ENCODE measurements around the gene DEAF1.

DNA sequence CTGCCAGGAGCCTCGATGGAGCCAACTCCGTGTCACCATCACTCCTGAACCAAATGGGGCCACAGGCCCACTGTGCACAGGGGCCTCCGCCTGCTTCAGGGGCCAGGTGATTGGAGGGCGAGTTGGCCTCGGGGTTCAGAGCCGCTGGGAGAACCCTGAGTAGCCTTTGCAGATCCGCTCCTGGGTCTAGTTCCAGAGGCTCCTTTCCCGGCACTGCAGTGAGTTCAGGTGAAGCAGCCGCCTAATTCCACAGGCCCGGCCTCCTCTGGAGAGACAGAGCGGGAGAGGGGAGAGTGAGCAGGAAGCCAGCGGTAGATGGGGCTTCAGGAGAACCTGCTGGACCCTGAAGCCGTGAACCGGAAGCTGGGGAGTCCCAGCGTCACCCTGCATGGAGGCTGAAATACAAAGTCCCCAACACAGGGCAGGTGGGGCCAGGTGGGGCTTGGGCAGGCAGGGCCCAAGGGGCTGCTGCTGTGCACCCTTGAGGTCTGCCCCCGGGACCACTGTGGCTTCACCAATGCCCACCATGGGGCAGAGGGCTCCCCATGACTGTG lies 35.4 kb downstream of the DEAF1 start:
- TF ChIP-seq, protein P1, sequence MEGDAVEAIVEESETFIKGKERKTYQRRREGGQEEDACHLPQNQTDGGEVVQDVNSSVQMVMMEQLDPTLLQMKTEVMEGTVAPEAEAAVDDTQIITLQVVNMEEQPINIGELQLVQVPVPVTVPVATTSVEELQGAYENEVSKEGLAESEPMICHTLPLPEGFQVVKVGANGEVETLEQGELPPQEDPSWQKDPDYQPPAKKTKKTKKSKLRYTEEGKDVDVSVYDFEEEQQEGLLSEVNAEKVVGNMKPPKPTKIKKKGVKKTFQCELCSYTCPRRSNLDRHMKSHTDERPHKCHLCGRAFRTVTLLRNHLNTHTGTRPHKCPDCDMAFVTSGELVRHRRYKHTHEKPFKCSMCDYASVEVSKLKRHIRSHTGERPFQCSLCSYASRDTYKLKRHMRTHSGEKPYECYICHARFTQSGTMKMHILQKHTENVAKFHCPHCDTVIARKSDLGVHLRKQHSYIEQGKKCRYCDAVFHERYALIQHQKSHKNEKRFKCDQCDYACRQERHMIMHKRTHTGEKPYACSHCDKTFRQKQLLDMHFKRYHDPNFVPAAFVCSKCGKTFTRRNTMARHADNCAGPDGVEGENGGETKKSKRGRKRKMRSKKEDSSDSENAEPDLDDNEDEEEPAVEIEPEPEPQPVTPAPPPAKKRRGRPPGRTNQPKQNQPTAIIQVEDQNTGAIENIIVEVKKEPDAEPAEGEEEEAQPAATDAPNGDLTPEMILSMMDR (IDR thresholded peaks at IDR 0.05) = no peak
- TF ChIP-seq POLR2A (IDR thresholded peaks at IDR 0.05) = no peak

Data from right lobe of liver (tissue), 4 donors.